Measurements from ENCODE around the gene DPH1. TPM values are rescaled to one million over a fixed set of nuclear protein-coding genes. Genes with fewer than 3 reads are reported as not detected.
"Not testable (repeated sequence)": the region's sequence is repeated elsewhere in the genome, so short reads cannot be mapped to it uniquely, and the experiment has no call there.

The DPH1 gene
- total and polyA plus RNA-seq, 8 donors: 21.8 to 74.4 (median 32.2) TPM

DNA sequence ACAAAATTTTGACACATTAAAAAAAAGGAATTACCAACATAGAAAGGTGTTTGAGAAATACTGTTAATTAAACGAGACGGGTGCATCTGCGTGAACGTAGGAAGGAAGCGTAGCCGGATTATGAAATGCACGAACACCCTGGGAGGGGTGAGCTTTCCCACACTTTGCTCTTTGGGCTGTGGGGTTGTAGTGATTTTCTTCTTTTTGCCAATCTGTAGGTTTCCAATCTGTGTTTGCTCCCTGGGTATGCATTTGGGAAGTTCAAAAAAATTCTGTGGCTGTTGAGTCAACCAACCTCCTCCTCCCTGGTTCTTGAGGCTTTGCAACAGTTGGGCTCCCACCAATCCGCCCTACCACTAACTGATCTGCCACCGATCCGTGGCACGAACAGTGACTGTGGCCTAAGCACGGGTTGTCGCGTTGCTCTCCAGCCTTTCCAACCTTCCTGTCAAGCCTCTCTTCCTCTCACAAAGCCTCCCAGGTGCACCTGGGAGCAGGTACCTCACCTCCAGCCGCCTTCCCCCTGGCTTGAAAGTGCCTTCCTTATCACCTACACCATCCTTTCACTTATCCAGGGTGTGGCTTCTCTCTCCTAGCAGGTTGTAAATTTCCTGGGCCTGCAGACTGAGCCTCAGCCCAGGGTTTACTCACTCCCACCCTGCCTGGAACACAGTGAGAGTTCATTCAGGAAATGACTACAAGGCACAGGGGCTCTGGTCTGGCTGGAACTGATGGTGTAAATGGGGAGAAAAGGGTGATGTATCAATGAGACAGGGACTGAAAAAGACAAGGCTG, 21.4 kb upstream of the DPH1 start:
- Histone ChIP-seq H3K27ac (no peak overlapping the region), H3K27me3 (no peaks in the 10 kb centered on the region), H3K36me3 (no peaks in the 10 kb centered on the region), H3K4me3 (no peak overlapping the region), H3K9me3 (no peaks in the 10 kb centered on the region), H3K4me1 (peaks cover 9 to 13% (median 9%) of the 10 kb centered on the region in 3 donors)
- ATAC-seq (no peak), DNase-seq (no peak), FAIRE-seq (no peak)
- TF ChIP-seq CTCF (IDR thresholded peaks at IDR 0.05): no peak
- intact Hi-C loops (cut with DNase I): no loop called here
- WGBS, 2 donors: 89 to 90% methylated on average over 15 of the region's 15 CpGs

- no peaks in the 10 kb centered on the region for H3K9me3 ChIP-seq
- 96 to 97% methylated on average over 10 of the region's 10 CpGs for WGBS, 2 donors
- intact Hi-C loops (cut with DNase I): no loop called here
These were observed 20.2 kb upstream of the DPH1 start for GRCh38 chr17:2009737-2010136.

DNA sequence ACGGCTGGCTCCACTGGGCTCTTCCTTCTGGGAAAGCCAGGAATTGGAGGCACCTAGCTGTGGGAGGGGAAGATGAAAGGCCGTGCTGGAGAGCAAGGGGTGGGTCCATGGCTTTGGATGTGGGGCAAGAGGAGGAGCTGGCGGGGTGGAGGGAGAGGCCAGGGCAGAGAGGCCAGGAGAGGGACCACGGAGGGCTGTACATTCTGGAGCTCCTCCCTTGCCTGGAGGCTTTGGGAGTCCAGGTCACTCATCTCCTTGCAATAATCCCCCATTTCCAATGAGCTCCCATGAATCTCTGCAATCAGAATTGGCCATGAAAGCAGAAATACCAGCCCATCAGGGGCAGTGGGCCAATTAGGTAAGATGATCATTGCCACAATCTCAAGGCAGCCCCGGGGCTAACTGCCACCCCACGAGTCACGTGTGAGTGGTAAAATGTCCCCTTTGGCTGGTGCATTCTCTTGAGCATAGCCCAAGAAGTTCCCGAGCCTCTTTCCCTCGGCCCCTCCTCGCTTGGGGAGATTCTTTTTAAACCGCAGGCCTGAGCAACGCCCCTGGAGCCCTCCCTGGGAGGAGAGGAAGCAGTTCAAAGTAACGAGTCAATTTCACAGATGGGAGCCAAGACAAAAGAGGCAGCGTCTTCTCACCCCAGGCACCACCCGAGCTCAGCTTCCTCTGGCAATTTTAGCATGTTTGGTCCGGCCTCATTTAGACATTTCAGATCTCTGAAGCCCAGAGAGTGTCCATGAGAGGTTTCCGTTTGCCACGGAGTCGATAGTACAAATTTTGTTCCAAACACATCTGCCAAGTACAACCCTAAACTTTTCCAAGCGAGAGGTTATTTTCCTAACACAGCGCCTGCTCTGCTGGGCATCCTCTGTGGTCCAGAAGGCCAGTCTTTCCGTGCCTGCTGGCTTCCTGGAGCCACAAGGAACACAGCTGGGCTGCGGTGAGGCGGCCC, 18.3 kb upstream of the DPH1 start:
- Histone ChIP-seq H3K4me1 (peaks cover 9 to 13% (median 9%) of the 10 kb centered on the region in 3 donors), H3K27ac (peak overlapping the region in 3 of 4 donors; percentile 33 to 58 (median 57)), H3K9me3 (no peaks in the 10 kb centered on the region), H3K27me3 (no peaks in the 10 kb centered on the region), H3K36me3 (no peaks in the 10 kb centered on the region), H3K4me3 (peak overlapping the region in 2 of 4 donors; percentile 2 to 7)
- intact Hi-C loops (cut with DNase I): no loop called here
- ATAC-seq (peak; percentile 64 to 85 (median 80)), DNase-seq (peak in 3 of 6 donors; percentile 45 to 71 (median 71)), FAIRE-seq (no peak)
- no peak for TF ChIP-seq CTCF (IDR thresholded peaks at IDR 0.05)
- WGBS, 2 donors: 29 to 39% methylated on average over 24 of the region's 24 CpGs

More at GRCh38 chr17:2009737-2010136, 20.2 kb upstream of the DPH1 start:
- Histone ChIP-seq H3K4me3 (no peak overlapping the region), H3K4me1 (peaks cover 9 to 13% (median 9%) of the 10 kb centered on the region in 3 donors), H3K36me3 (no peaks in the 10 kb centered on the region), H3K27ac (no peak overlapping the region), H3K27me3 (no peaks in the 10 kb centered on the region)
- no peak for TF ChIP-seq CTCF (IDR thresholded peaks at IDR 0.05)
- FAIRE-seq (no peak), DNase-seq (no peak), ATAC-seq (no peak)

DNA sequence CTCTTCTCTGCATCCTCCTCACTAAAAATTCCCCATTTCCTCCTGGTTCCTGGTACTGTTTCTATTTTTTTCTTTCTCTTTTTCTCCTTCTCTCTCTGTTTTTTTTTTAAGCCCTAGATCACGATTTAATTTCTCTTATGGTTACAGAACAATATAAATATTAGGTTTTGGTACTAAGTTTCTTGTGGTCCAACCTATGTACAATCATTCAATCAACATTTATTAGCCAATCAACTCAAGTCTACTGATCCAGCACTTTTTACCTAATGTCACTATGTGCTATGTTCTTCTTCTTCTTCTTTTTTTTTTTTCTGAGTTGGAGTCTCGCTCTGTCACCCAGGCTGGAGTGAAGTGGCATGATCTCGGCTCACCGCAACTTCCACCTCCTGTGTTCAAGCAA, 17.5 kb upstream of the DPH1 start:
- no peaks in the 10 kb centered on the region for H3K9me3 ChIP-seq
- intact Hi-C loops (cut with DNase I): no loop called here
- DNase-seq (no peak), FAIRE-seq (no peak), ATAC-seq (no peak)
- WGBS, 2 donors: 95% methylated on average over 4 of the region's 4 CpGs
- no peaks in the 10 kb centered on the region for H3K36me3 ChIP-seq
- peaks cover 9 to 13% (median 9%) of the 10 kb centered on the region in 3 donors for H3K4me1 ChIP-seq
- H3K4me3 ChIP-seq: no peak overlapping the region
- no peaks in the 10 kb centered on the region for H3K27me3 ChIP-seq
- H3K27ac ChIP-seq: peak overlapping the region in 1 of 4 donors; percentile 57
- TF ChIP-seq CTCF (IDR thresholded peaks at IDR 0.05): no peak

GRCh38 chr17:2013220-2013993, 16.5 kb upstream of the DPH1 start:
- ATAC-seq; intact Hi-C loops (cut with DNase I): not testable (repeated sequence)
- WGBS, 2 donors: 96% methylated on average over 6 of the region's 6 CpGs

More at GRCh38 chr17:2013220-2013993, 16.5 kb upstream of the DPH1 start:
- H3K27ac ChIP-seq, H3K27me3 ChIP-seq, H3K36me3 ChIP-seq, DNase-seq, H3K4me3 ChIP-seq, FAIRE-seq, H3K9me3 ChIP-seq: not testable (repeated sequence)
- H3K4me1 ChIP-seq: peaks cover 9 to 13% (median 9%) of the 10 kb centered on the region in 3 donors

Measured in pancreas (tissue), 10 donors.